GM23338 (cell line): ENCODE results near the gene FRY. TPM values are rescaled to one million over a fixed set of nuclear protein-coding genes. Genes with fewer than 3 reads are reported as not detected.
A peak's percentile ranks its signal among the peaks of the same experiment; 100 is the strongest.

Source experiments
- ATAC-seq: fragments of 200-7000 bp; cut with Tn5 transposase; 3 replicates; pipeline ENCODE4 v1.9.1; 2020
- DNase-seq: peaks from one replicate; pipeline ENCODE4 v3.0.0-alpha.2; 2015; ENCODE audit warnings: low spot score
- H2AFZ ChIP-seq: fragments of 200-600 bp; sonication (generic); 2 replicates; pipeline ENCODE4 v1.8.0; 2016; ENCODE audit warnings: antibody characterized with exemption, mild to moderate bottlenecking, moderate library complexity
- H3F3A ChIP-seq: fragments of 200-600 bp; sonication (generic); replicated peaks from 2 replicates; pipeline ENCODE4 v1.8.0; 2017; ENCODE audit warnings: antibody characterized with exemption, mixed run types, low read depth
- H3K27ac ChIP-seq: fragments of 200-600 bp; sonication (generic); 2 replicates; pipeline ENCODE4 v1.6.1; 2016; ENCODE audit warnings: low read depth
- H3K27me3 ChIP-seq: fragments of 200-600 bp; sonication (generic); 2 replicates; pipeline ENCODE4 v1.8.0; 2016; ENCODE audit warnings: mild to moderate bottlenecking, mixed run types, moderate library complexity; ENCODE audit not compliant: insufficient read depth
- H3K36me3 ChIP-seq: fragments of 200-600 bp; sonication (generic); 2 replicates; pipeline ENCODE4 v1.8.0; 2016; ENCODE audit warnings: mild to moderate bottlenecking; ENCODE audit not compliant: insufficient read depth
- H3K4me1 ChIP-seq: fragments of 200-600 bp; sonication (generic); 2 replicates; pipeline ENCODE4 v1.8.0; 2016; ENCODE audit warnings: mild to moderate bottlenecking, moderate library complexity; ENCODE audit not compliant: insufficient read depth
- H3K4me2 ChIP-seq: fragments of 200-600 bp; sonication (generic); 2 replicates; pipeline ENCODE4 v1.7.1; 2017; ENCODE audit warnings: mixed run types
- H3K4me3 ChIP-seq: fragments of 200-600 bp; sonication (generic); 2 replicates; pipeline ENCODE4 v1.6.1; 2016; ENCODE audit warnings: mixed run types
- H3K79me2 ChIP-seq: fragments of 200-600 bp; sonication (generic); replicated peaks from 2 replicates; pipeline ENCODE4 v1.8.0; 2017; ENCODE audit warnings: mild to moderate bottlenecking; ENCODE audit not compliant: insufficient read depth
- H3K9me2 ChIP-seq: fragments of 200-600 bp; sonication (generic); 2 replicates; pipeline ENCODE4 v1.8.0; 2017; ENCODE audit not compliant: insufficient read depth
- H4K20me1 ChIP-seq: fragments of 200-600 bp; sonication (generic); replicated peaks from 2 replicates; pipeline ENCODE4 v1.8.0; 2017; ENCODE audit warnings: mild to moderate bottlenecking; ENCODE audit not compliant: insufficient read depth
- H3K27ac Mint-ChIP-seq: 2 replicates; pipeline ENCODE4 v1.8.0; 2020; ENCODE audit warnings: inconsistent platforms, mild to moderate bottlenecking, moderate library complexity, mixed read lengths
- H3K27me3 Mint-ChIP-seq: 3 replicates; pipeline ENCODE4 v1.8.0; 2022; ENCODE audit warnings: low read depth, mild to moderate bottlenecking, moderate library complexity, mixed read lengths, inconsistent platforms; ENCODE audit not compliant: insufficient read depth, poor library complexity
- H3K36me3 Mint-ChIP-seq: 3 replicates; pipeline ENCODE4 v1.8.0; 2021; ENCODE audit warnings: low read depth, mild to moderate bottlenecking, inconsistent platforms, moderate library complexity, mixed read lengths
- H3K4me1 Mint-ChIP-seq: 3 replicates; pipeline ENCODE4 v1.8.0; 2020; ENCODE audit warnings: mild to moderate bottlenecking, inconsistent platforms, mixed read lengths
- H3K4me3 Mint-ChIP-seq: 3 replicates; pipeline ENCODE4 v1.8.0; 2021; ENCODE audit warnings: moderate library complexity, mild to moderate bottlenecking, inconsistent platforms, mixed read lengths
- H3K9me3 Mint-ChIP-seq: 3 replicates; pipeline ENCODE4 v1.8.0; 2020; ENCODE audit warnings: moderate library complexity, mild to moderate bottlenecking, inconsistent platforms, mixed read lengths
- CREB1 ChIP-seq: fragments of 250-450 bp; sonication (Bioruptor Pico); IDR thresholded peaks from 2 replicates; pipeline ENCODE4 v1.5.0; 2020; ENCODE audit warnings: low read depth, mild to moderate bottlenecking, moderate library complexity
- EZH2 ChIP-seq: fragments of 200-600 bp; sonication (generic); IDR thresholded peaks from one replicate; pipeline ENCODE4 v1.8.0; 2017; ENCODE audit warnings: antibody characterized with exemption, mild to moderate bottlenecking, low read depth; ENCODE audit not compliant: unreplicated experiment
- JUNB ChIP-seq: IDR thresholded peaks from one replicate; pipeline ENCODE4 v1.6.1; 2016; ENCODE audit warnings: antibody characterized with exemption; ENCODE audit not compliant: unreplicated experiment
- NANOG ChIP-seq: IDR thresholded peaks from 2 replicates; pipeline ENCODE4 v1.6.1; 2016; ENCODE audit warnings: antibody characterized with exemption, borderline replicate concordance
- POLR2AphosphoS5 ChIP-seq: IDR thresholded peaks from 2 replicates; pipeline ENCODE4 v1.6.1; 2016; ENCODE audit warnings: antibody characterized with exemption, low read depth
- STAT1 ChIP-seq: IDR thresholded peaks from one replicate; pipeline ENCODE4 v1.6.1; 2016; ENCODE audit warnings: antibody characterized with exemption; ENCODE audit not compliant: unreplicated experiment
- ZNF114 ChIP-seq: fragments of 250-450 bp; sonication (Bioruptor Pico); IDR thresholded peaks from 2 replicates; pipeline ENCODE4 v1.5.0; 2020; ENCODE audit warnings: mild to moderate bottlenecking, moderate library complexity
- ZNF331 ChIP-seq: fragments of 250-450 bp; sonication (Bioruptor Pico); IDR thresholded peaks from 2 replicates; pipeline ENCODE4 v1.5.0; 2020; ENCODE audit warnings: low read depth, mild to moderate bottlenecking, moderate library complexity
- polyA plus RNA-seq: library from polyadenylated mRNA; unstranded; fragments of >200 nt; fragmentation: Nextera tagmentation; extraction: Ambion mirVana; gene quantifications from 2 replicates; pipeline ENCODE4 v1.2.1, GENCODE V29; 2016
- total RNA-seq: library from RNA; depleted of rRNA; stranded (reverse); fragments of >200 nt; shearing (Covaris generic); gene quantifications from 2 replicates; pipeline ENCODE4 v1.2.3, GENCODE V29; 2014
- TF ChIP-seq, protein P1 (sequence below): IDR thresholded peaks from 2 replicates; pipeline ENCODE4 v1.6.1; 2016; ENCODE audit warnings: antibody characterized with exemption
- TF ChIP-seq, protein P2 (sequence below), 2 experiments: fragments of 200-600 bp in 1 of 2; sonication (generic) in 1 of 2; conservative IDR thresholded peaks; 2 replicates each; pipeline versions ENCODE4 v1.5.1 to v1.6.1; 2016 to 2017; ENCODE audit warnings: antibody characterized with exemption in 2 of 2, low read depth in 2 of 2, mild to moderate bottlenecking in 2 of 2, moderate library complexity in 1 of 2
- TF ChIP-seq, protein P3 (sequence below): fragments of 250-450 bp; sonication (Bioruptor Pico); IDR thresholded peaks from 2 replicates; pipeline ENCODE4 v1.5.0; 2020; ENCODE audit warnings: mild to moderate bottlenecking, moderate library complexity

FRY gene
- total and polyA plus RNA-seq, 2 experiments from 2014 or later, result 2.4 to 10.1 TPM

DNA sequence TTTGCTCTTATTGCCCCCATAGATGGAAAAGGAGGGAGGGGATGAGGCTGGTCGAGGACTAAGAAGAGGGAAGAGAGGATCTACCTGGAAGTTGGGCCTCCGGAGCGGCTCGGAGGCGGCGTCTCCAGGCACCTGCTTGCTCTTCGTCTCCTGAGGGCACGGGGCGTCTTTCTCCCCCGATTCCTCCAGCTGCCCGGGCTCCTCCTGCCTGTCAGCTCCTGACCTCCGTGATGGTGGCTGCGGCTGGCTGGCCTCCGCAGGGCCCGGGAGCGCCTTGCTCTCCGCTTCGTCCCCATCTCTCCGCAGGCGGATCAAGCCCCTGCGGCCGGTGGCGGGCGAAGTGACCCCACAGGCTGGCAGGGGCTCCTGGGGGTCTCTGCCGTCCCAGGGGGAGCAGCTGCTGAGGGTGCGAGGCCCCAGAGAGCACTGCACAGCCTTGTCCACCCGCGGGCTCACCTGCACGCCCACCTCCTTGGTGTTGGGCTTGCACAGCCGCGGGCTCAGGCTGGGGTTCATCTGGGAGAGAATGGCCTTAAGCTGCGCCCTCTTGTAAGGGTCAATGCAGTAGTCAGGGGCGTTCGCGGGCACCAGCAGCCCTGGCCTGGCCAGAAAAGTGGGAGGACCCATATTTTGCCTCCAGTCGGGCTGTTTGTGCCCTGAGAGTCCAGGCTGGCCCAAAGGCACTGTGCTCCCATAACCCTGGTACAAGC lies 279.8 kb downstream of the FRY start (continued):
- TF ChIP-seq, protein P1, sequence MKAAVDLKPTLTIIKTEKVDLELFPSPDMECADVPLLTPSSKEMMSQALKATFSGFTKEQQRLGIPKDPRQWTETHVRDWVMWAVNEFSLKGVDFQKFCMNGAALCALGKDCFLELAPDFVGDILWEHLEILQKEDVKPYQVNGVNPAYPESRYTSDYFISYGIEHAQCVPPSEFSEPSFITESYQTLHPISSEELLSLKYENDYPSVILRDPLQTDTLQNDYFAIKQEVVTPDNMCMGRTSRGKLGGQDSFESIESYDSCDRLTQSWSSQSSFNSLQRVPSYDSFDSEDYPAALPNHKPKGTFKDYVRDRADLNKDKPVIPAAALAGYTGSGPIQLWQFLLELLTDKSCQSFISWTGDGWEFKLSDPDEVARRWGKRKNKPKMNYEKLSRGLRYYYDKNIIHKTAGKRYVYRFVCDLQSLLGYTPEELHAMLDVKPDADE, result no peak
- TF ChIP-seq EZH2 (no peak), ZNF114 (no peak), CREB1 (CRISPR knock-in tag) (no peak)
- TF ChIP-seq, protein P2, sequence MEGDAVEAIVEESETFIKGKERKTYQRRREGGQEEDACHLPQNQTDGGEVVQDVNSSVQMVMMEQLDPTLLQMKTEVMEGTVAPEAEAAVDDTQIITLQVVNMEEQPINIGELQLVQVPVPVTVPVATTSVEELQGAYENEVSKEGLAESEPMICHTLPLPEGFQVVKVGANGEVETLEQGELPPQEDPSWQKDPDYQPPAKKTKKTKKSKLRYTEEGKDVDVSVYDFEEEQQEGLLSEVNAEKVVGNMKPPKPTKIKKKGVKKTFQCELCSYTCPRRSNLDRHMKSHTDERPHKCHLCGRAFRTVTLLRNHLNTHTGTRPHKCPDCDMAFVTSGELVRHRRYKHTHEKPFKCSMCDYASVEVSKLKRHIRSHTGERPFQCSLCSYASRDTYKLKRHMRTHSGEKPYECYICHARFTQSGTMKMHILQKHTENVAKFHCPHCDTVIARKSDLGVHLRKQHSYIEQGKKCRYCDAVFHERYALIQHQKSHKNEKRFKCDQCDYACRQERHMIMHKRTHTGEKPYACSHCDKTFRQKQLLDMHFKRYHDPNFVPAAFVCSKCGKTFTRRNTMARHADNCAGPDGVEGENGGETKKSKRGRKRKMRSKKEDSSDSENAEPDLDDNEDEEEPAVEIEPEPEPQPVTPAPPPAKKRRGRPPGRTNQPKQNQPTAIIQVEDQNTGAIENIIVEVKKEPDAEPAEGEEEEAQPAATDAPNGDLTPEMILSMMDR (conservative IDR thresholded peaks at IDR 0.05; ENCODE audit: low read depth in 2 of 2), result no peak

DNA sequence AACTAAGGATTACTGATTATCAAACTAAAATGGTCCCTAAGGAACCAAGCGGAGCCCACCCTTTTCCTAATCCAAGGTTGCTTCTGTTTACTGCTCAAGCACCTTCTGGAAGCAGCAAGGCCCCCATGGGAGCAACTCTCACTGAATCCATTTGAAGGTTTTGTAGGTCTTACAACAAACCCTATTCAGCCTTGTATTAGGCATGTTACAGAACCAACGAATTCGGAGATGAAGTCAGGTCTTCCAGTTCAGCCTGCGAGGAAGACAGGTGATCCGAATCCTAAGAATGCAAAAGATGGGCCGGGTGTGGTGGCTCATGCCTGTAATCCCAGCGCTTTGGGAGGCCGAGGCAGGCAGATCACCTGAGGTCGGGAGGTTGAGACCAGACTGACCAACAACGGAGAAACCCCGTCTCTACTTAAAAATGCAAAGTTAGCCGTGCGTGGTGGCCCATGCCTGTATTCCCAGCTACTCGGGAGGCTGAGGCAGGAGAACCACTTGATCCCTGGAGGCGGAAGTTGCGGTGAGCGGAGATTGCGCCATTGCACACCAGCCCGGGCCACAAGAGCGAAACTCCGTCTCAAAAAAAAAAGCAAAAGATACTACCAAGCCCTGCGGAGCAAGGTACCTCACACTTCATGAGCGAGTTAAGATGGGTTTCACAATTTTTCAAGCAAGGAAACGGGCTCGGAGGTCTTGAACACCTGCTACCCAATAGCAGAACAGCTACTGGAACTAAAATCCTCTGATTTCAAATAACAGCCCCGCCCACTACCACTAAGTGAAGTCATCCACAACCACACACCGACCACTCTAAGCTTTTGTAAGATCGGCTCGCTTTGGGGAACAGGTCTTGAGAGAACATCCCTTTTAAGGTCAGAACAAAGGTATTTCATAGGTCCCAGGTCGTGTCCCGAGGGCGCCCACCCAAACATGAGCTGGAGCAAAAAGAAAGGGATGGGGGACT lies 283.0 kb downstream of the FRY start:
- DNase-seq, result peak; percentile 85
- H3K4me1 Mint-ChIP-seq, result peaks cover 10% of the 10 kb centered on the region
- H3K36me3 ChIP-seq, result peaks cover under 1% of the 10 kb centered on the region; the same call in 1 of the 2 replicates
- peaks cover 14% of the 10 kb centered on the region for H3K36me3 Mint-ChIP-seq
- no peaks in the 10 kb centered on the region for H3K9me3 Mint-ChIP-seq
- ATAC-seq, result peak; percentile 53
- H3K9me2 ChIP-seq, result no peaks in the 10 kb centered on the region
- no peaks in the 10 kb centered on the region for H3F3A ChIP-seq
- H3K4me3 Mint-ChIP-seq, result peak overlapping the region; percentile 88
- H3K4me2 ChIP-seq, result peak overlapping the region; percentile 76
- no peaks in the 10 kb centered on the region; the same call in 1 of the 2 replicates for H3K4me1 ChIP-seq
- no peaks in the 10 kb centered on the region for H3K79me2 ChIP-seq
- H3K27me3 ChIP-seq, result no peaks in the 10 kb centered on the region
- H4K20me1 ChIP-seq, result no peaks in the 10 kb centered on the region
- H3K27ac Mint-ChIP-seq, result peak overlapping the region; percentile 99
- H3K27me3 Mint-ChIP-seq, result peaks cover 9% of the 10 kb centered on the region
- H2AFZ ChIP-seq, result peak overlapping the region; percentile 57
- peak overlapping the region; percentile 93 for H3K27ac ChIP-seq
- peak overlapping the region; percentile 65 for H3K4me3 ChIP-seq
- TF ChIP-seq, protein P3, sequence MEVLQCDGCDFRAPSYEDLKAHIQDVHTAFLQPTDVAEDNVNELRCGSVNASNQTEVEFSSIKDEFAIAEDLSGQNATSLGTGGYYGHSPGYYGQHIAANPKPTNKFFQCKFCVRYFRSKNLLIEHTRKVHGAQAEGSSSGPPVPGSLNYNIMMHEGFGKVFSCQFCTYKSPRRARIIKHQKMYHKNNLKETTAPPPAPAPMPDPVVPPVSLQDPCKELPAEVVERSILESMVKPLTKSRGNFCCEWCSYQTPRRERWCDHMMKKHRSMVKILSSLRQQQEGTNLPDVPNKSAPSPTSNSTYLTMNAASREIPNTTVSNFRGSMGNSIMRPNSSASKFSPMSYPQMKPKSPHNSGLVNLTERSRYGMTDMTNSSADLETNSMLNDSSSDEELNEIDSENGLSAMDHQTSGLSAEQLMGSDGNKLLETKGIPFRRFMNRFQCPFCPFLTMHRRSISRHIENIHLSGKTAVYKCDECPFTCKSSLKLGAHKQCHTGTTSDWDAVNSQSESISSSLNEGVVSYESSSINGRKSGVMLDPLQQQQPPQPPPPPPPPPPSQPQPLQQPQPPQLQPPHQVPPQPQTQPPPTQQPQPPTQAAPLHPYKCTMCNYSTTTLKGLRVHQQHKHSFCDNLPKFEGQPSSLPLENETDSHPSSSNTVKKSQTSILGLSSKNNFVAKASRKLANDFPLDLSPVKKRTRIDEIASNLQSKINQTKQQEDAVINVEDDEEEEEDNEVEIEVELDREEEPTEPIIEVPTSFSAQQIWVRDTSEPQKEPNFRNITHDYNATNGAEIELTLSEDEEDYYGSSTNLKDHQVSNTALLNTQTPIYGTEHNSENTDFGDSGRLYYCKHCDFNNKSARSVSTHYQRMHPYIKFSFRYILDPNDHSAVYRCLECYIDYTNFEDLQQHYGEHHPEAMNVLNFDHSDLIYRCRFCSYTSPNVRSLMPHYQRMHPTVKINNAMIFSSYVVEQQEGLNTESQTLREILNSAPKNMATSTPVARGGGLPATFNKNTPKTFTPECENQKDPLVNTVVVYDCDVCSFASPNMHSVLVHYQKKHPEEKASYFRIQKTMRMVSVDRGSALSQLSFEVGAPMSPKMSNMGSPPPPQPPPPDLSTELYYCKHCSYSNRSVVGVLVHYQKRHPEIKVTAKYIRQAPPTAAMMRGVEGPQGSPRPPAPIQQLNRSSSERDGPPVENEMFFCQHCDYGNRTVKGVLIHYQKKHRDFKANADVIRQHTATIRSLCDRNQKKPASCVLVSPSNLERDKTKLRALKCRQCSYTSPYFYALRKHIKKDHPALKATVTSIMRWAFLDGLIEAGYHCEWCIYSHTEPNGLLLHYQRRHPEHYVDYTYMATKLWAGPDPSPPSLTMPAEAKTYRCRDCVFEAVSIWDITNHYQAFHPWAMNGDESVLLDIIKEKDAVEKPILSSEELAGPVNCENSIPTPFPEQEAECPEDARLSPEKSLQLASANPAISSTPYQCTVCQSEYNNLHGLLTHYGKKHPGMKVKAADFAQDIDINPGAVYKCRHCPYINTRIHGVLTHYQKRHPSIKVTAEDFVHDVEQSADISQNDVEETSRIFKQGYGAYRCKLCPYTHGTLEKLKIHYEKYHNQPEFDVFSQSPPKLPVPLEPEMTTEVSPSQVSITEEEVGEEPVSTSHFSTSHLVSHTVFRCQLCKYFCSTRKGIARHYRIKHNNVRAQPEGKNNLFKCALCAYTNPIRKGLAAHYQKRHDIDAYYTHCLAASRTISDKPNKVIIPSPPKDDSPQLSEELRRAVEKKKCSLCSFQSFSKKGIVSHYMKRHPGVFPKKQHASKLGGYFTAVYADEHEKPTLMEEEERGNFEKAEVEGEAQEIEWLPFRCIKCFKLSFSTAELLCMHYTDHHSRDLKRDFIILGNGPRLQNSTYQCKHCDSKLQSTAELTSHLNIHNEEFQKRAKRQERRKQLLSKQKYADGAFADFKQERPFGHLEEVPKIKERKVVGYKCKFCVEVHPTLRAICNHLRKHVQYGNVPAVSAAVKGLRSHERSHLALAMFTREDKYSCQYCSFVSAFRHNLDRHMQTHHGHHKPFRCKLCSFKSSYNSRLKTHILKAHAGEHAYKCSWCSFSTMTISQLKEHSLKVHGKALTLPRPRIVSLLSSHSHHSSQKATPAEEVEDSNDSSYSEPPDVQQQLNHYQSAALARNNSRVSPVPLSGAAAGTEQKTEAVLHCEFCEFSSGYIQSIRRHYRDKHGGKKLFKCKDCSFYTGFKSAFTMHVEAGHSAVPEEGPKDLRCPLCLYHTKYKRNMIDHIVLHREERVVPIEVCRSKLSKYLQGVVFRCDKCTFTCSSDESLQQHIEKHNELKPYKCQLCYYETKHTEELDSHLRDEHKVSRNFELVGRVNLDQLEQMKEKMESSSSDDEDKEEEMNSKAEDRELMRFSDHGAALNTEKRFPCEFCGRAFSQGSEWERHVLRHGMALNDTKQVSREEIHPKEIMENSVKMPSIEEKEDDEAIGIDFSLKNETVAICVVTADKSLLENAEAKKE, result no peak
- no peak for TF ChIP-seq POLR2AphosphoS5
- TF ChIP-seq, protein P1, result no peak
- no peak for TF ChIP-seq JUNB
- TF ChIP-seq ZNF331 (CRISPR knock-in tag), result no peak
- no peak for TF ChIP-seq ZNF114
- TF ChIP-seq EZH2, result no peak
- no peak for TF ChIP-seq STAT1
- no peak for TF ChIP-seq NANOG
